Activated T-helper 17 cell treated with anti-CD3 and anti-CD28 coated beads, Interleukin-2, amount 50 U/mL, for 72 hours (primary cell): ENCODE results near the gene BBS10. TPM values are rescaled to one million over a fixed set of nuclear protein-coding genes. Genes with fewer than 3 reads are reported as not detected.
A peak's percentile ranks its signal among the peaks of the same experiment; 100 is the strongest.
"Not testable (repeated sequence)": the region's sequence is repeated elsewhere in the genome, so short reads cannot be mapped to it uniquely, and the experiment has no call there.

Source experiments
- ATAC-seq: fragments of 150-1000 bp; cut with Tn5 transposase; replicated peaks from 2 replicates; pipeline ENCODE4 v1.10.0; 2021; ENCODE audit warnings: mild to moderate bottlenecking, moderate library complexity
- H3K27ac Mint-ChIP-seq: one replicate; pipeline ENCODE4 v1.8.0; 2022; ENCODE audit warnings: mixed read lengths
- H3K27me3 Mint-ChIP-seq: one replicate; pipeline ENCODE4 v1.8.0; 2022; ENCODE audit warnings: mixed read lengths
- H3K36me3 Mint-ChIP-seq: one replicate; pipeline ENCODE4 v1.8.0; 2022; ENCODE audit warnings: low read depth, mild to moderate bottlenecking, mixed read lengths
- H3K4me1 Mint-ChIP-seq: one replicate; pipeline ENCODE4 v1.8.0; 2022; ENCODE audit warnings: mixed read lengths
- H3K4me3 Mint-ChIP-seq: one replicate; pipeline ENCODE4 v1.8.0; 2022; ENCODE audit warnings: mild to moderate bottlenecking, mixed read lengths
- H3K9me3 Mint-ChIP-seq: one replicate; pipeline ENCODE4 v1.8.0; 2022; ENCODE audit warnings: mixed read lengths
- total RNA-seq, 2 donors: library from RNA; stranded (reverse); gene quantifications; one replicate each; pipeline ENCODE4 v1.2.3, GENCODE V29; 2022

The BBS10 gene
- total RNA-seq, 2 donors from 2014 or later, result 2.8 to 3.8 TPM

DNA sequence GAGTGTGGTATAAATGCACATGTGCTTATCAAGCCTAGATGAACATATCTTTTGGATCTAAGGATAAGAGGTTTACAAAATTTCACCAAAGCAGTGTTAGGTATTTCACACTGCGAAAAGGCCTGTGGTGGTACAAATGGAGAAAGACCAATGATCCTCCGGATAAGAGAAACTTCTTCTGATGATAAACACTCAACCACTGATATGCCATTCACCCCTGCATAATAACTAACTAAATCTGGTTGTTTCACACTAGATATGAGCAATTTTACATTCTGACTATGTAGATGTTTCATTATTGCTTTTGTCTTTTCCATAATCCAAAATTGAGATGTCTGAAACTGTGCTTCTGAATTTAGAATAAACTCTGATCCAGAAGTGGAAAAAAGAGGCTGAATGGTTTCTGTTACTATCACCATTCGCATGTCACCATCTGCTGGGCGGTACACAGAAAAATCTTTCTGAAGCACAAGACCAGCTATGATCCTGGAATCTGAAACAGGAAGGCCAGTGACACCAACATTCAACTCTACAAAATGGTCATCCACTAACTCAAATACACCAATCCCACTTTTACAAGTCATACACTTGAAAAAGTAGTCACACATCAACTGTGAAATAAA lies 1.3 kb downstream of the BBS10 start:
- peaks cover 7% of the 10 kb centered on the region for H3K4me1 Mint-ChIP-seq
- no peaks in the 10 kb centered on the region for H3K36me3 Mint-ChIP-seq
- H3K27ac Mint-ChIP-seq, result peak overlapping the region; percentile 95
- H3K4me3 Mint-ChIP-seq, result peak overlapping the region; percentile 93
- no peaks in the 10 kb centered on the region for H3K9me3 Mint-ChIP-seq
- no peaks in the 10 kb centered on the region for H3K27me3 Mint-ChIP-seq
- peak; percentile 58 for ATAC-seq

DNA sequence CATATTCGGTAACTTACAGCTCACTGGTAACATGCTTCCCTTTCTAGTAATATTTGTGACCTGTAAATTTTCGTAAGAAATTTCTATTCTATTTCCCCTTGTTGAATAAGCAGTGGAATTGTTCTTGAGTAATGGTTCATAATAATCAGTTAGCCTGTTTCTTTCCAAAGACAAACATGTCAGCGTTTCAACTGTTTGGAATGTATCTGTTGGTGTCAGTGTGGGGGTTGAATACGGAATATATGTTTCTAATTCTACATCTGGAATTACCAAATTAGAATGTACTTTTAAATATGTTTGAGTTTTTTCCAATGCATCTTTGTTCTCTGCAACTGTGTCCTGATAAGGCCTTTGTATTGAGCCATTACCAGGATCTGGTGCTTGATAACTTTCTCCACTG lies 2.0 kb downstream of the BBS10 start:
- ATAC-seq, result no peak
- Mint-ChIP-seq H3K27me3 (no peaks in the 10 kb centered on the region), H3K27ac (no peak overlapping the region), H3K4me3 (peak overlapping the region; percentile 93), H3K9me3 (no peaks in the 10 kb centered on the region), H3K4me1 (peaks cover 11% of the 10 kb centered on the region), H3K36me3 (no peaks in the 10 kb centered on the region)

DNA sequence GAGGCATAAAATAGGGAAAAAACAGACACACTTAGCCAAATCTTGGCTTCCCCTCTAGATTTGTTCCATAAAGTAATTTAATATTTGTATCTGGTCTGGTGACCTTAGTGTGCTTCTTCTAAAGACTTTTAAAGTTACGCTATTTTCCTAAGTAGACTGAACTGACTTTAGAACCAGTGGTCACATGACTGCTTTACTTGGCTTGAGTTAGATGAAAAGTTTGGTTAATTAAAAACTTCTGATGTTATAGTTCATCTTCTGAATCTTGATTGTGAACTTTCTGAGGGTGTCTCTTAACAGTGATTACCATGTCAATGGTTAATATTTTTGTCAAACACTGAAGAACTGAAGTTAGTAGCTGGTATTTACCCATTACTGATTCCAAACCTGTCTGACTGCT lies 2.6 kb downstream of the BBS10 start:
- no peak for ATAC-seq
- Mint-ChIP-seq H3K27me3 (no peaks in the 10 kb centered on the region), H3K4me1 (peaks cover 11% of the 10 kb centered on the region), H3K36me3 (no peaks in the 10 kb centered on the region), H3K4me3 (no peak overlapping the region), H3K9me3 (no peaks in the 10 kb centered on the region), H3K27ac (no peak overlapping the region)

DNA sequence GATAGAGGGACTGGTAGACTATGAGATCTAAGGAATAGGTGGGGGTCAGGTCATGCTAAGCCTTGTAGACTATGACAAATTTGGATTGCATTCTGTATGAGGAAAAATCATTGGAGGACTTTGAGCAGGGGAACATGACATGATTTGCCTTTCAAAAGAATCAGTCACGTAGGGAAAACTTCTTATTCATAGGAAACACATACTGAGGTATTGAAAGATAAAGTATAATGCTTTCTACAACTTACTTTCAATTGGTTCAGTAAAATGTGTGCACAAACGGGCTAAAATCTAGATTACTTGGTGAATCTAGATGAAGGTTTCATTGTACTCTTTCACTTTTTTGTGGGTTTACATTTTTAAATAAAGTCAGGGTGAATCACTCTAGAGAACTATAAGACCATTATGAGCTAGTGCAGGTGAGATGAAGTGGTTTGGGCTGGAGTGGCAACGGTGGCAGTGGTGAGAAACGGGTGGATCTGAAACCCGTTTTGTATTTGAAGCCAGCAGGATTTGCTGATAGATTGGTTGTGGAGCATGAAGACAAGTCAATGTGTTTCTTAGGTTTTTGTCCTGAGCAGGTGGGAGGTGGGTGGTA lies 6.7 kb downstream of the BBS10 start:
- no peak overlapping the region for H3K27ac Mint-ChIP-seq
- no peaks in the 10 kb centered on the region for H3K36me3 Mint-ChIP-seq
- peaks cover 5% of the 10 kb centered on the region for H3K4me1 Mint-ChIP-seq
- peak; percentile 72 for ATAC-seq
- peaks cover 6% of the 10 kb centered on the region for H3K27me3 Mint-ChIP-seq
- no peak overlapping the region for H3K4me3 Mint-ChIP-seq
- H3K9me3 Mint-ChIP-seq, result no peaks in the 10 kb centered on the region

DNA sequence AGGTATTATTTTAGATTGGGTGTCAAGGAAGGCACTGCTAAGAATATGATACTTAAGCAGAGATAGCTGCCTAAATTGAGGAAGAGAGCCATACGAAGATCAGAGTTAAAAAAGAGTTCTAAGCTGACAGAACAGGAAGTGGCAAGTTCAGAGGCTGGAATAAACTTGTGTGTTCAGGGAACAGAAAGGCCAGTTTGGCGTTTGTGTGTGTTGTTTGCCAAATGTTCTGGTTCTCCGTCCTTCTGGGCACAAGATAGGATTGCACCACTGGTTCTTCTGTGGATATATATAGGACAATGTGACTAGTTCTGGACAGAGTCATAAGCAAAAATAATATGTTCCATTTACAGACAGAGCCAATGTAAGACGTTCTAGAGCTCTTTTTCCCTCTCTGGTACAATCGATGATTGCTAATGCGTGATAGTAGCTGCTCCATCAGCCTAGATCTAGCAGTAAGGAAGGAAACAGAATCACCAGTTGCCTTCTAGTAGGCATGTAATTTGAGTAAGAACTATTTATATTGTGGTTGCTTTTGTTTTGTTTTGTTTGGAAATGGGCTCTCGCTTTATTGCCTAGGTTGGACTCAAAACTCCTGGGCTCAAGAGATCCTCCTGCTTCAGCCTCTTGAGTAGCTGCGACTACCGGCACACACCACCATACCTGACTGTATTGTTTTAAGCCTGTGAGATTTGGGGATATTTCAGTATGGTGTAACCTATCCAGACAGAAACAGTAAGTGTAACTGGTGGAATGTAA lies 7.4 kb downstream of the BBS10 start:
- no peak overlapping the region for H3K27ac Mint-ChIP-seq
- peaks cover 5% of the 10 kb centered on the region for H3K4me1 Mint-ChIP-seq
- H3K4me3 Mint-ChIP-seq, result no peak overlapping the region
- no peak for ATAC-seq
- H3K27me3 Mint-ChIP-seq, result peaks cover 9% of the 10 kb centered on the region
- no peaks in the 10 kb centered on the region for H3K9me3 Mint-ChIP-seq
- H3K36me3 Mint-ChIP-seq, result no peaks in the 10 kb centered on the region

DNA sequence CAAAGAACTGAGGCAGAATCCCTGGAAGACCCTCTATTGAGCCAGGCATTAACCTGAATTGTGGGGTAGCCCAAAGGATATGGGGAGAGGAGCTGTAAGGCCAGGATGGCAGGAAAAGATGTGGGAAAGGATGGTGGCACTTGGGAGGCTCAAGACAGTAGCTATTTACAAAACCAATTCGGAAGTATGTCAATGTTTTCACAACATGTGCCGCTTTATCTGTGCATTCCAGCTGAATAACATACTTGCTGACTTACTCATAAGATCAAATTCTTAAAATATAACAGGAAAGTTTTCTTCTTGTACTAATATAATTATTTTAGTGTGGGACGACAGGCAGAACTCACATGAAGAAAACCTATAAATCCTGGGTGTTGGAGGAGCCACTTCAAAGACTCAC lies 10.6 kb downstream of the BBS10 start:
- no peak for ATAC-seq
- H3K9me3 Mint-ChIP-seq, result no peaks in the 10 kb centered on the region
- H3K4me1 Mint-ChIP-seq, result peaks cover 5% of the 10 kb centered on the region
- H3K27me3 Mint-ChIP-seq, result peaks cover 14% of the 10 kb centered on the region
- no peak overlapping the region for H3K27ac Mint-ChIP-seq
- H3K4me3 Mint-ChIP-seq, result no peak overlapping the region
- no peaks in the 10 kb centered on the region for H3K36me3 Mint-ChIP-seq

DNA sequence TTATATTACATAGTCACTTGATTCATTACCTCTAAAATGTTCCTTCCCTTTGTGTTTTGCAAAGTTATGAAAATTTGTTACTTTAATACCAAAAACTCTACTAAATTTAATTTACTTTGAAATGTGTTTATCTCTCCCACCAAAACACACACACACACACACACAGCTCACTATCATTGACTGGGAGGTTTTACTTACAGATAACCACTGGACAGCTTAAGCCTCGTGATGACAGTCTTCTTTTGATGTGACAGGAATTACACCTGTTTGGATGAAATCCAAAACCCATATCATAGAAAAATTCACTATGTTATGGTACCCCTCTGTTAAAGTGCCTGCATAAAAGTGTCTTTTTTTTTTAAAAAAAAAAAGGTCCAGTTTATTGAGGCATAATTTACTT lies 15.6 kb downstream of the BBS10 start:
- no peak overlapping the region for H3K27ac Mint-ChIP-seq
- no peaks in the 10 kb centered on the region for H3K9me3 Mint-ChIP-seq
- H3K36me3 Mint-ChIP-seq, result no peaks in the 10 kb centered on the region
- no peak overlapping the region for H3K4me3 Mint-ChIP-seq
- H3K4me1 Mint-ChIP-seq, result no peaks in the 10 kb centered on the region
- peaks cover 21% of the 10 kb centered on the region for H3K27me3 Mint-ChIP-seq
- no peak for ATAC-seq

DNA sequence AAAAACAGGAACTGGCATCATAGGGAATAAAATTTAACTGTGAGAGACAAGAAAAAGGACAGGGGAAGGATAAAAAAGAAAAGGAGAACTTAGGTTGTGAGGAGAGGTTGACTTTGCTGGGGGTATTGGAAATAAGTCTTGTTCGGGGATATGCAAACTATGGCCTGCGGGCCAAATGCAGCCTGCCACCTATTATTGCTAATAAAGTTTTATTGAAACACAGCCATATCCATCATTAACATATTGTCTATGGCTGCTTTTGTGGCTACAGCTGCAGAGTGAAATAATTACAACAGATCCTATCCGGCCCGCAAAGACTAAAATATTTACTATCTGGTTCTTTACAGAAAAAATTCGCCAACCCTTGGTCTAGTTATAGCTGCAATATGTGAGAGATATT lies 18.6 kb downstream of the BBS10 start:
- H3K36me3 Mint-ChIP-seq, result no peaks in the 10 kb centered on the region
- no peak for ATAC-seq
- no peaks in the 10 kb centered on the region for H3K9me3 Mint-ChIP-seq
- no peak overlapping the region for H3K27ac Mint-ChIP-seq
- H3K4me3 Mint-ChIP-seq, result no peak overlapping the region
- peaks cover 15% of the 10 kb centered on the region for H3K27me3 Mint-ChIP-seq
- H3K4me1 Mint-ChIP-seq, result no peaks in the 10 kb centered on the region

DNA sequence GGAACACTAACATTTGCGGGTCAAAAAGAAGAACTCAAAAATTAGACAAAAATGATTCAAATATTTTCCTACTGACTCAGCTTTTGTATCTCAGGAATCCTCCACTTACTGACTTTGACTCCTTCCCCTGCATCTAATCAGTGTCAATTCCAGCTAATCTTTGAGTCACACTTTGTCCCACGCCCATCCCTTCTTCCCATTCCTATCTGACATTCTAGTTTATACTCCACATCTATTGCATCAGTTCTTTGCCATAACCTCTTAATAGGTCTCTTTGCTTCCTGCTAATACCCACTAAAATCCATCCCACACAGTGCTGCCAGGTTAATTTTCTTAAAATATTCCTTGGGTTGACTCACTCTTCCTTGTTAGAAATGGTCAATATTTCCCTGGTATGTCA lies 19.1 kb downstream of the BBS10 start:
- Mint-ChIP-seq H3K27me3 (peaks cover 15% of the 10 kb centered on the region), H3K4me1 (no peaks in the 10 kb centered on the region), H3K4me3 (no peak overlapping the region), H3K36me3 (no peaks in the 10 kb centered on the region), H3K9me3 (no peaks in the 10 kb centered on the region), H3K27ac (no peak overlapping the region)
- ATAC-seq, result no peak

DNA sequence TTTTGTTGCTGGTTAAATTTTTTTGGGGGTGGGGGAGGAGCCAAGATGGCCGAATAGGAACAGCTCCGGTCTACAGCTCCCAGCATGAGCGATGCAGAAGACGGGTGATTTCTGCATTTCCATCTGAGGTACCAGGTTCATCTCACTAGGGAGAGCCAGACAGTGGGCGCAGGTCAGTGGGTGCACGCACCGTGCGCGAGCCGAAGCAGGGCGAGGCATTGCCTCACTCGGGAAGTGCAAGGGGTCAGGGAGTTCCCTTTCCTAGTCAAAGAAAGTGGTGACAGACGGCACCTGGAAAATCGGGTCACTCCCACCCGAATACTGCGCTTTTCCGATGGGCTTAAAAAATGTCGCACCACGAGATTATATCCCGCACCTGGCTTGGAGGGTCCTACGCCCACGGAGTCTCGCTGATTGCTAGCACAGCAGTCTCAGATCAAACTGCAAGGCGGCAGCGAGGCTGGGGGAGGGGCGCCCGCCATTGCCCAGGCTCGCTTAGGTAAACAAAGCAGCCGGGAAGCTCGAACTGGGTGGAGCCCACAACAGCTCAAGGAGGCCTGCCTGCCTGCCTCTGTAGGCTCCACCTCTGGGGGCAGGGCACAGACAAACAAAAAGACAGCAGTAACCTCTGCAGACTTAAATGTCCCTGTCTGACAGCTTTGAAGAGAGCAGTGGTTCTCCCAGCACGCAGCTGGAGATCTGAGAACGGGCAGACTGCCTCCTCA lies 28.5 kb downstream of the BBS10 start:
- not testable (repeated sequence) for H3K4me1 Mint-ChIP-seq, H3K4me3 Mint-ChIP-seq, H3K36me3 Mint-ChIP-seq, H3K9me3 Mint-ChIP-seq, H3K27ac Mint-ChIP-seq, ATAC-seq
- peaks cover 24% of the 10 kb centered on the region for H3K27me3 Mint-ChIP-seq

DNA sequence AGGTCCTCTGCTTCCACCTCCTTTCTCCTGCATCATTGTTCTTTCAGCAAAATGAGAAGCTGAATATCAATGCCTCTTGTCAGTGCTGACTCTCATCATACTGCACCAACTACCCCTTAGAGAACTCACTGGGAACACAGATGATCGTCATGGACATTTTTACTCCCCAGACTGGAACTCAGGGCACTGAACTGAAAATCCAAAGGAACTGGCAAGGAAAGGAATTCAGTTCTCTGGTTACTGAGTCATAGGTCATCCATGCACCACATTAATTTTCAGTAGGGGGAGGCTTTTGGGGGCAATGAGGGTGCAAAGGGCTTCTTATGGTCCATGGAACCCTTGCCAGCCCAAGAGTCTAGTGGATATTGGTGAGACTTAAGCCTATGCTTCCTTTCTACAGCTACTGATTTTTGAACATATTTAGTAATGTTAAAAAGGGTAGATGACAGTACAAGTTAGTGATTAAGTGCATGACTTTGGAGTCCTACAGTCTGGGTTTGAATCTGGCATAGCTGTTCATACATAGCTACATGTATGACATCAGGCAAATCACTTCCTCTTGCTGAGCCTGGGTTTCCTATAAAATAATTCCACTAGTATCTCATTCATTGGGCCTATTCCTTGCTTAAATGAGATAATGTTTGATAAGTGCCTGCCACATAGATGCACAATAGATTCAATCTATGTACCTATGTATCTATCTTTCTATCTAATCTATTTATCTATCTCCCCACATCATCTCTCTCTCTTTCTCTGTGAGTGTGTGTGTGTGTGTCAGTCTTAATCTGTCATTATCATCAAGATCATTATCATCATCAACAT lies 29.2 kb downstream of the BBS10 start:
- Mint-ChIP-seq H3K4me1 (no peaks in the 10 kb centered on the region), H3K36me3 (no peaks in the 10 kb centered on the region), H3K27me3 (peaks cover 24% of the 10 kb centered on the region), H3K27ac (no peak overlapping the region), H3K4me3 (no peak overlapping the region), H3K9me3 (no peaks in the 10 kb centered on the region)
- ATAC-seq, result no peak

DNA sequence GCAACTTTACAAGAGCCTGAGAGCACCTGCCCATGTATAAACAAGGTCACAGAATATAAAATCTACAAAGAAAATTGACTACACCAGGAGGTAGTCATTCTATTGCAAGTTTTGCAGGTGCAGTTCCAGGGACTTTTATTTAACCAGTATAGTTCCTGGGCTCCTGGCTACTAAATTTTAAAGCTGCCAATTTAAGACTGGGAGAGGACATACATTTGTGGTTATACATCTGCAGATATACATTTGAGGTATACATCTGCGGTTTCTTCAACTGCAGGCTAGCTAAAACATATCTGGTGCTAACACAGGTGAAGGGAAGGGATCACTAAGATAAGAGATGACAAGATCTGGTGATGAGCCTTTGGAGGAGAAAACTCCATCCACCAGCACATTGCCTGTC lies 30.2 kb downstream of the BBS10 start:
- Mint-ChIP-seq H3K27me3 (peaks cover 24% of the 10 kb centered on the region), H3K27ac (no peak overlapping the region), H3K9me3 (no peaks in the 10 kb centered on the region), H3K36me3 (no peaks in the 10 kb centered on the region), H3K4me3 (no peak overlapping the region), H3K4me1 (no peaks in the 10 kb centered on the region)
- no peak for ATAC-seq

DNA sequence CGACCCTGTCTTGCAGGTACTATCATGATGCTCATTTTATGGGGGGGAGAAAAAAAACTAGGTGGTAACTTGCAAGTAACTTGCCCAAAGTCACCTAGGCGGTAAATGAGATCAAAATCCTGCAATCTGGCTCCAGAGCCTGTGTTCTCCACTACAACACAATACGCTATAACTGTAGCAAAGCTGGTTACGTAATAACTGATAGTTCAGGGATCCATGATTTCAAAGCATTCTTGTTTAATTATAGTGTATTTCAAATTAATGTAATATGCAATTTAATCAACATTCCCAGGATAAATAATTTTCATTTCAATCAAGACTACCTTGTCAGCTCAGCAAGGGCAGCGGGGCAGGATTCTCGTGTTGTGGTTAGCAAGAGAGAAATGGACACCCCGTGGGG lies 31.7 kb downstream of the BBS10 start:
- H3K27me3 Mint-ChIP-seq, result peaks cover 24% of the 10 kb centered on the region
- no peaks in the 10 kb centered on the region for H3K9me3 Mint-ChIP-seq
- no peak for ATAC-seq
- H3K4me3 Mint-ChIP-seq, result no peak overlapping the region
- no peaks in the 10 kb centered on the region for H3K4me1 Mint-ChIP-seq
- no peaks in the 10 kb centered on the region for H3K36me3 Mint-ChIP-seq
- H3K27ac Mint-ChIP-seq, result no peak overlapping the region

DNA sequence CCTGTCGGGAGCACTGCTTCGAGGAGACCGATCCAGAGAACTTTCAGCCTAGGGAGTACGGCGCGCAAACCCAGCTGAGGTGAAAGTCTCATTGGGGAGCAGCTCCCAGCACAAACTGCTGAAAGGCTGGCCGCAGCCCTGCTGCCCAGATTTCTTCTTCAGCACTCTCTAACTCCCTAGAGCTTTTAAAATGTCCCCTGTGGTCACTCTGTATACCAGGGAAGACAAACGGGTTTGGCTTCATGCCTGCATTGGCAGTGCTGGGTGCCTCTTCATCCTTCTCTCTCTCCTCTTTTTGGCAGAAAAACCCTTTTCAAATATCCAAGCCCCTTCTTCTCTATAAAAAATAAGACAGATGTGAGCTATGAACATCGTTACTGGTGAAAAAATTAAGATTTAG lies 34.9 kb downstream of the BBS10 start:
- no peak for ATAC-seq
- H3K9me3 Mint-ChIP-seq, result no peaks in the 10 kb centered on the region
- H3K27ac Mint-ChIP-seq, result no peak overlapping the region
- H3K4me1 Mint-ChIP-seq, result no peaks in the 10 kb centered on the region
- H3K4me3 Mint-ChIP-seq, result no peak overlapping the region
- no peaks in the 10 kb centered on the region for H3K36me3 Mint-ChIP-seq
- peaks cover 17% of the 10 kb centered on the region for H3K27me3 Mint-ChIP-seq
